Stimulated activated CD4-positive, alpha-beta T cell treated with anti-CD3 and anti-CD28 coated beads, Interleukin-1b, Interleukin-23, amount 100 ng/mL, for 4 hours (primary cell): Measurements from ENCODE around the gene ABR.
"Not testable (repeated sequence)": the region's sequence is repeated elsewhere in the genome, so short reads cannot be mapped to it uniquely, and the experiment has no call there.

ENCODE experiments used
- DNase-seq, 2 donors: peaks; one replicate each; pipeline ENCODE4 v3.0.0-alpha.2; 2020; ENCODE audit warnings: low read depth in 2 of 2

The ABR gene

DNA sequence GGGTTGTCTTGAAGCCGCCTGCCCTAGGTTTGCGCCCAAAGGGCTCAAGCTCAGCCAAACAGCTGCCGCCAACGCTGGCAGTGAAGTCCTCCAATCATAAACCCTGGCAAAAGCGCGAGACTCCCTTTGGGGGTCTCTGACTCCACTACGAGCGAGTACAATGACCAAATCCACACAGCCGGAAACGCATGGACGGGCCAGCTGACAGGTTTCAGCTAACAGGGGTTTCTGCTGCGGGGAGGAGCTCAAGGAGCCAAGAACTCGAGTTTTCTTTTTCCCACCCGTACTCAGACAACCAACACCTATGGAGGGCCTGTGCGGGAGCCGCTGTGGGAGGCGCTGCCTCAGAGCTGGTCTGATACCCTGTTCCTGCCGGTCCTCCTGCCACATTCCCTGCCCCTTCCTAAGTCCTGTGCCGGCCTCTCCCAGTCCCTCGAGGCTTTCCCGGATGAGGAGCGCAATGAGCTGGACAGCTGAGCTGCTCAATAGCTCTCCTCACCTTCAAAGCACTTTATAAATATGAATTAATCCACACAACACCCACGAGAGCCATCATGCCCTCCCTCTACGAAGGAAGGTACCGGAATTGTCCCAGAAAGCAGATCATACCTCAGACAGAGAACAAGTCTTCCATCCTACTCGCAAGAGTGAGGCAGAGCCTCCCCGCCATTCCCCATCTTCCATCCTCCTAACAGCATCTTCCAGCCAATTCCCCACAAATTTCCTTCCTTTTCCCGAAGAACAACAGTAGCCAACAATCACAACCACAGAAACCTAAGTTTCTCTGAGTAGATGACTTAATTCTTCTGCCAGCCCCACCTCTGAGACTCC is 6.1 kb downstream of the ABR start:
- no peak for DNase-seq

GRCh38 chr17:1171953-1172352 is 7.8 kb downstream of the ABR start:
- DNase-seq, result no peak

DNA sequence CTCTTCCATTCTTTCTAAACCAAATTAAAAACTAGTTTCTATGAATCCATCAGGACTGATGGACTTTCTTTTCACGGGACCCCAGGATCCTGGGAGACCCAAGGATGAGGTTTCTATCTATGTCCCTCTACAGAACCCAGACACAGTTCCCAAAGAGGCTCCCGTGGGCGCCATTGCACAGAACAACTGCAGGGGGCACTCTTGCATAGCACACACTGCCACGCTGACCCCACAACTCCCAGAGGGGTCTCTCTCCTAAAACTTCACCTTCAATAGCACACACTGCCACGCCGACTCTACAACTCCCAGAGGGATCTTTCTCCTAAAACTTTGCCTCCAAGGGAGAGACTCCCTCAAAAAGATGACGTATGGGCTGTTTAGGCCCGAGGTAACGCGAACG is 9.0 kb downstream of the ABR start:
- DNase-seq, result no peak

- no peak for DNase-seq
Measured at GRCh38 chr17:1169929-1170312, 9.9 kb downstream of the ABR start.

- DNase-seq, result no peak
Measured at GRCh38 chr17:1169221-1169928, 10.4 kb downstream of the ABR start.

- DNase-seq, result no peak
Measured at GRCh38 chr17:1168533-1169220, 11.1 kb downstream of the ABR start.

DNA sequence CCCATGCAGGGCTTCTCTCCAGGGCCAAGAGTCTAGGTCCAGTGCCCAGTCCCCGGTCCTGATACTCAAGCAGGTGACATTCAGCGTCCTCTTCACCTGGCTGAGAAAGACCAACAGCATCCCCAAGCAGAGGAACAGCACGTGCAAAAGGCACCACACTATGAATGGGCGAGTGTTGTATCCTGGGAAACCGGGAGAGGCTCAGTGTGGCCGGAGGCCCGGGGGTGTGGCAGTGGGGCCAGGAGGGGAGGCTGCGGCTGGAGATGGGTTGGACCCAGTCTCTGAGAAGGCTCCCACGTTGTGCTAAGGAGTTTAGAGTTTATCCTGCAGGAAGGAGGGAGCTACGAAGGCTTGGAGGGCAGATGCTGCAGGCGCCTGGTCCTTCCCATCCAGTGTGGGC is 13.5 kb downstream of the ABR start:
- DNase-seq, result no peak

- DNase-seq, result no peak
Measured at GRCh38 chr17:1165836-1166235, 13.9 kb downstream of the ABR start.

DNA sequence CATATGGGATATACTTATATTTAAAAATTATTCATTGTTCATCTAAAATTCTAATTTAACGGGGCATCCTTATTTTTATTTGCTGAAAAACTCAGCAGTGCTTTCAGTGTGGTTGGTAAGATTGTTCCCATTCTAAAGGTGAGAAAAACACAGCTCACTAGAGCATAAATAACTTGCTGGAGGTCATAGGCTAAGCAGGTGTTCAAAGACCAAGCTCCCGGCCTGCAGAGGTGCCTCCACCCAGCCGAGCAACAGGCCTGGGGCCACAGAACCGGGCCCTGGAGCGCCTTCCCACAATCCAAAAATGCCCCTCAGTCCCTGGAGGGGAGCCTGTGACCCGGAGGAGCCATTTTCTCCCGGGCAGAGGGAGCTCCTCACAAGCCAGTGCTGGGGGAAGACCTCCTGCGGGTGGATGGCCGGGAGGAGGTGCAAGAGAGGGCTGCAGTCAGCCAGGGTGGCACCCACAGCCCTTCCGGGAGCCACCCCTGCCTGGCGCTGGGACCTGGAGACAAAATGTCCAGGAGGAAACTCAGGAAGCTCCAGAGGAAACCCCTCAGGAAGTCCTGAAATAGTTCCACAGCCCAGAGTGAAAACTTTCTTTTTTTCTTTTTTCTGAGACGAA is 14.7 kb downstream of the ABR start:
- DNase-seq, result no peak

GRCh38 chr17:1162116-1162855 is 17.5 kb downstream of the ABR start:
- DNase-seq, result no peak

- no peak for DNase-seq
Measured at GRCh38 chr17:1160591-1161390, 19.0 kb downstream of the ABR start.

GRCh38 chr17:1159431-1160180 is 20.2 kb downstream of the ABR start:
- no peak for DNase-seq

DNA sequence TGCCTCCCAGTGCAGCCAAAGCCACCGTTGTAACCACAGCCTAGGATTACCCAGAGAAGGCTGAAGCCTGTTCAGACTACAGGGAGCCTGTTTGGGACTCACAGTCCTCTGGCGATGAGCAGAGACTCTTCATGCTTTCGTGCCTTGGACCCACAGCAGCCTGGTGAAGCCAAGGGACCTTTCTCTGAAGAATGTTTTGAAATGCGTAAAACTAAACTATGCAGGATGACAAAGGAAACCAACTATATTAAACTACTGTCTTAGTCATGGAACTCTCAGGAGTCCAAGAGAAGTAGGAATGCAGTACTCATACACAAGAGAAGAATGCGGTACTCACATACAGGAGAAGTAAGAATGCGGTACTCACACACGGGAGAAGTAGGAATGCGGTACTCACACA is 20.9 kb downstream of the ABR start:
- no peak for DNase-seq

DNA sequence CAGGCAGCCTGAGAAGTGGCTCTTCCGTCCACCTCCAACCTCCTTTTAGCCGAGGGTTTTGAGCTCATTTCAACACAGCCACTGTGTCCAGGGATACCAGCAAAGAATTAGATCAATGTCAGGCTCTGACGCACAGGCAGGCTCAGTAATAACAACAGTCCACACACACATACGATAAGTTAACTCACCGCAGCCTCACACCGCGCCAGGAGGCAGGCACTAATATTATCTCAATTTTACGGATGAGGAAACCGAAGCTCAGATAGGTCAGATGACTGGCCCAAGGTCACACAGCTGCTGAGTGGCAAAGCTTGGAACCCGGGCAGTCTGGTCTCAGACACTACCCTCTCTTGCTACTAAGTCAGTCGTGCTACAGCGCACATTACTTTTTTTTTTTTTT is 22.9 kb downstream of the ABR start:
- no peak for DNase-seq

GRCh38 chr17:1154704-1155103 is 25.1 kb downstream of the ABR start:
- DNase-seq, result no peak

GRCh38 chr17:1153795-1154546 is 25.8 kb downstream of the ABR start:
- no peak for DNase-seq

DNA sequence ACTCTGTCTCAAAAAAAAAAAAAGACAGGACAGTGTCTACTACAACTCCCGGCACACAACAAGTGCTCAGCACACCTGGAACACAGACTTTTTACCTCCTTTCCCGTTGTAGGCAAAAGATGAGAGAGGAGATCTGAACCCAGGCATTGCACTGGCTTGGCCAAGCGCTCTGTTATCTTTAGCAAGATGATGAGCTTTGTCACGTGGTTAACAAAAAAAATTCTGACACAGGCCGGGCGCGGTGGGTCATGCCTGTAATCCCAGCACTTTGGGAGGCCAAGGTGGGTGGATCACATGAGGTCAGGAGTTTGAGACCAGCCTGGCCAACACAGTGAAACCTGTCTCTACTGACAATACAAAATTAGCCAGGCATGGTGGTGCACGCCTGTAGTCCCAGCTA is 27.2 kb downstream of the ABR start:
- DNase-seq, result not testable (repeated sequence)

DNA sequence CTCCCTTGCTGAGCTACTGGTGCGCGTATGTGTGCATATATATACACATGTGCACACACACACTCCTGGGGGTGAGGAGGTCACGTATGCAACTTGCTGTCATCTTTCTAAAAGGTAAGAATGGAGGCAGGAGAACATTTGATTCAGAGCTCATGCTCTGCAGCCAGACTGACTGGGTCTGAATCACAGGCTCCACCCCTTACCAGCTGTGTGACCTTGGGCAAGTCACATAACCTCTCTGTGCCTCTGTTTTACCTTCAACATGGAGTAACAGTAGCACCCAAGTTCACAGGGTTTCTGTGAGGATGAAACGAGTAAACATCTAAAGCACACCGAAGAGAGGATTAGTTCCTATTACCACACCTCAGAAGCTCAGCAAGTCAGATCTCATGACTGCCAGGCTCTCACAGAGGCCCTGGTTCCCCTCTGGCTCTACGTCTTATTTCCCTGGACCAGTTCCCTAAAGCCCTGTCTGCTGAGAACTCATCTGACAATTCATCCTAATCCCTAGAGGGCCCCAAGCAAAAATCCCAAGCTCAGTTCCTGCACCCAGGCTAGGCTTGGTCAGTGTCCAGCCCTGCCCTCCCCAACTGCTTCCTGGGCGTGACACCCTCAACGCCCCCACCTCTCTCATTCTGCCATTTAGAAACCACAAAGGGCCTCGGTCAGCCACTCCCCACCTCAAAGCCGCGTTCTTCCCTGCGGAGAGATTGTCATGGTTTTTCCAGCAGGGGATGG is 28.7 kb downstream of the ABR start:
- DNase-seq, result no peak

- DNase-seq, result no peak
Measured at GRCh38 chr17:1149869-1150268, 29.9 kb downstream of the ABR start.
